ENCODE results near the gene MAP7D3.

The MAP7D3 gene

GRCh38 chrX:136209016-136209738, 42.0 kb downstream of the MAP7D3 start:
- DNase-seq (ENCODE audit: insufficient read length, low spot score): no peak
- no peak for FAIRE-seq

- FAIRE-seq: no peak
- no peak for DNase-seq (ENCODE audit: insufficient read length, low spot score)
Measured at GRCh38 chrX:136207546-136207945, 43.7 kb downstream of the MAP7D3 start.

DNA sequence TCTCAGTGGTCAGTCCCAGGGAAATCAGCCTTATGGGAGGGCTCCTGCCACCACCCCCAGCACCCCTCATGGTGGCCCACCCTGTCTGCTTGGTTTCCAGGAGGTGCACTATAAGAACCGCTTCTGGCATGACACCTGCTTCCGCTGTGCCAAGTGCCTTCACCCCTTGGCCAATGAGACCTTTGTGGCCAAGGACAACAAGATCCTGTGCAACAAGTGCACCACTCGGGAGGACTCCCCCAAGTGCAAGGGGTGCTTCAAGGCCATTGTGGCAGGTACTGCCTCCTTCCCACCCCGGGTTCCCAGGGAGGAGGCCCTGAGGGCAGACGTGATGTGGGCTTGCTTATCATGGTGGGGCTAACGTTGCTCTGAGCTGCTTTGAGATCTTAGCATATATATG, 44.3 kb downstream of the MAP7D3 start:
- FAIRE-seq (no peak), DNase-seq (ENCODE audit: insufficient read length, low spot score) (no peak)

DNA sequence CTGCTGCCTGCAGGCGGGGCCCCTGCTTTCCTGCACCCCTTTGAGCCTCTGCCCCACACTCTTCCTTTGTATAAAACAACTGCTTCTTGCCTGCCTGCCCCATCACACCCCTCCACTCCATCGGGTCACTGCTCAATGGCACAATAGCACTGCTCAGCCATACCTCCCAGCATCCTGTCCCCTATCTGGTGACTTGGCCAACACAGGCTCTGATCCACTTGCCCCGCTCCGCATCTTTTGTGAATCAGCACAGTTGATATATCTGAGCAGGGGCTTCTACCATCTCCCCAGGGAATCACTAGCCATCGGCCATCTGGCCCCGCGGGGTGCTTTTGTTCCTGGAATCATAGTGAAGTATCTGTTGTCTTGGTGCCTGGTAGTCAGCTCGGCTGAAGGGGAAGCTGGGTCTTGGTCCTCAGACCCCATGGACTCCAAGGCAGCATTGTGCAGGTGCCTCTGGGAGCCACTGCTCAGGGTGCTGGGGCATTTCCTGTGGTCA, 45.3 kb downstream of the MAP7D3 start:
- DNase-seq (ENCODE audit: insufficient read length, low spot score): no peak

GRCh38 chrX:136204571-136204970, 46.6 kb downstream of the MAP7D3 start:
- no peak for DNase-seq (ENCODE audit: insufficient read length, low spot score)

More for the DNA sequence above, 45.3 kb downstream of the MAP7D3 start:
- no peak for FAIRE-seq

DNA sequence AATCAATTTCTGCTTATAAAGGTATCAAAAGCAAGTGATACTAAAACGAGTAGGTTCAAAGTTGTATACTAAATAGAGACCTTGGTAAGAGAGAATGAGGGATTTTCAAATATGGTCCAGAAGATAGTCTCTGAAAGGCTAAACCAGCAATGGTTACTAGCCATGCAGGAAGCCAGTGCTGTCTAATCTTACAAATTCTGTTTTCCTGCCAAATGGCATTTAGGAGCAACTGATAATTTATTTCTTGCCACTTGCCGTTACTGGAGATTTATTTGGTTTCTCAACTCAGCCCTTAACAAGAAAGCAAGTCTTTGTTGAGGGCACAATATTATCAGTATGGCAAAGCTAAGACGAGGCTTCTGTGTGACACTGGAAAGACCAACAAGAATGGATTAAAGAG, 47.2 kb downstream of the MAP7D3 start:
- FAIRE-seq (no peak), DNase-seq (ENCODE audit: insufficient read length, low spot score) (no peak)

More at GRCh38 chrX:136204571-136204970, 46.6 kb downstream of the MAP7D3 start:
- FAIRE-seq: no peak

DNA sequence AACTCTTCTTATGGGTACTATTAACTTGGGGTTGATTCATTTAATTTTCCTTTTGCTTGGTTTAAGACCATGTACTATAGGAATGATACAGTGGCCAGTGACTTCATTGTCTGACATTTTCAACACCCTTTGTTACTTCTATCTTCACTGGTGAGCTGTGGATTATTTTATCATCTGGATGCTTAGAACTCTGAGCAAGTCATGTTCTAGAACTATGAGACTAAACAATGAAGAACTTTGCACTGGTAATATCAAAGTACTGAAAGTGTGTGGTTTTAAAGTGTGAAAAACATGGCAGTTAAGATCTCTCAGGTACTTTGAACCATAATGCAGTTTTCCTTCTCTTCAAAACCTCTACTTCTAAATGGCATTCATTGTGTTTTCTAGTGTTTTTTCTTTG, 47.8 kb downstream of the MAP7D3 start:
- DNase-seq (ENCODE audit: insufficient read length, low spot score) (no peak), FAIRE-seq (no peak)

DNA sequence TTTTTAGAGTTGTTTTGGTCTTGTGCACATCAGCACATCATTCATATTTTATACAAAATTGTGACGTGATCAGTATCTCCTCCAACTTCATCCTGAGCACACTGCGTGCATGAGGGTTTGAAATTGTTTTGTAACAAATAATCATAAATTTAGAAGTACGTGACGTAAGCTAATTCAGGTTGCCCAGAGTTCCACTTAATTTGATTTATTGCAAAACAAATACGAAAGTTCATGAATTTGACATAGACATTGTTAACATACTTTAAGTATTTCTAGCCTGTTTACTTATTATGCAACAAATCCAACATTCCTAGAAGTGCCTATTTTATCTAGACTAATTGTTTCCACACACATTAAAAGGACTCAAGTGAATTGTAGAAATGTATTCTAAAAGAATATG, 48.3 kb downstream of the MAP7D3 start:
- DNase-seq (ENCODE audit: insufficient read length, low spot score) (no peak), FAIRE-seq (no peak)

- no peak for DNase-seq (ENCODE audit: insufficient read length, low spot score)
- no peak for FAIRE-seq
Measured at GRCh38 chrX:136201601-136202000, 49.6 kb downstream of the MAP7D3 start.

DNA sequence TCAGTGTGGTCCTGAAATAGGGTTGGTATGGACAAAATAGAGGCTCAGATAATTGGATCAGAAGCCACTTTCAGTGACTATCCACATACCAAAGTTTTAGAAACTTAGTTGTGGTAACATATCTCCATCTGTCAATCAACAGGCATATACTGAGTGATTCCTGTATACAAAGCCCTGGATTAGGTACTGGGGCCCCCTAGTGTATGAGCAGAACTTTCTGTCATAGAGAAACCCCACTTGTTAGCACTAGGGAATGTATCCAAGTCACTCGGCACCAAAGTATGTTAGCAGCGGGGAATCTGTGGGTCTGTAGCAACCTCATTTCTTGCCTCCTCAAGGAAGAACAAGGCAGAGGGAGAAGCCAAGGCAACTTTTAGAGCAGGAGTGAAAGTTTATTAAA, 50.7 kb downstream of the MAP7D3 start:
- no peak for FAIRE-seq
- no peak for DNase-seq (ENCODE audit: insufficient read length, low spot score)

DNA sequence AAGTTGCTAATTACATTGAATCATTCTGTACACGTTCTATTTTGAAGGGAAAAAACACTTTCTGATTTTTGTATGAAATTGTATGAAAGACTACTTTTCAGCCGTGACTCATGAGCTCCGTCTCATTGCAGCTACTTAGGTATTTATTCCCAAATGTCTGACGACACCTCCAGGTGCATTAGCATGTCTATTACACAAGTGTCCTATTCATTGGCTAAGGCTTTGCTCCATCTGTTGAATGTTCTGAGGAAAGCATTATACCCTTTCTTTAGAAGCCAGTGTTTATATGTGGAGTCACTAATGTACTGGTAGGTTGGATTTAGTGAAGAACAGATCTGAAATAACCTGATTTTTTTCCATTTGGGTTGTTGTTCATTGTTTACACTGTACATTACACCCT, 51.8 kb downstream of the MAP7D3 start:
- FAIRE-seq (no peak), DNase-seq (ENCODE audit: insufficient read length, low spot score) (no peak)

DNA sequence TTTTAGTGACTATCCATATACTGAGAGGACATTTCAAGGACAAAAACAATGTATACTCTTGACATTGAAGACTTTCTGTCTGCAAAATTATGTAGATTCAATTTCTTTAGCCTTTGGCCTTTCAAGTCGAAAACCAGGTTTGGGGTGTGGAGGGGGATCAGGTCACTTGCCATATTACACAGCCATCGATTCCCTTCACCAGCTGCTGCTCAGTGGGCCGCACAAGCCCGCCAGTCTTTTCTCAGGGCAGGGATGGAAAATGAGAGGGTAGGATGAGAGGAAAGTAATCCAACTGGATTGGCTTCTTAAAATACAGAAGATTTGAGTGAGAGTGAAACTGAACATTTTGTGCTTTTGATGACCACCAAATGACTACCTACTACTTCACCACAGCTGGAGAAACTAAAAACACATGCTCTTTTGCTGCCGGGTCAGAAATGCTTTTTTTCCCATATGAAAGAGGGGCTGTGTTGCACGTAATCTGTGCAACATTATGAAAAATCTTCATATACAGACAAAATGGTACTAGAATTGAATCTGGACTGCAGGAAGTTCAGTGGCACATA, 52.4 kb downstream of the MAP7D3 start:
- DNase-seq (ENCODE audit: insufficient read length, low spot score) (no peak), FAIRE-seq (no peak)

DNA sequence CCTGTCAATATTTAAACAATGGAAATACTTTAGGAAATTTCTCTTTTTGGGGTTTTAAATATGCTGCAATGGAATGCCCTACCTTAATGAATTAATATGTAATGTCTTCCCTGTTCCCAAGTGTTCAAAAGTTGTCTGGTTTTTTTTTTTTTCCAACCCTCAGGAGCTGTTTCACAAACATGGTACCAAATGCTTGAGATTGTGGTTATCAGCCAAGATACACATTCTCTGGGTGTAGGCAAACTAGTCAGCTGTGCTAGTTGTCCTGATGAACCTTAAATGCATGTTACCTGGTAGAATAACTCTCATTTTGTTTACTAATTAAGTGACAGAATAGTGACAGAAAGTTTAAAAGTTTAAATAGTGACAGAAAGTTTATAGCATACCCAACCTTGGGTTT, 53.2 kb downstream of the MAP7D3 start:
- DNase-seq (ENCODE audit: insufficient read length, low spot score) (no peak), FAIRE-seq (no peak)

GRCh38 chrX:136196691-136197155, 54.5 kb downstream of the MAP7D3 start:
- no peak for DNase-seq (ENCODE audit: insufficient read length, low spot score)
- no peak for FAIRE-seq

DNA sequence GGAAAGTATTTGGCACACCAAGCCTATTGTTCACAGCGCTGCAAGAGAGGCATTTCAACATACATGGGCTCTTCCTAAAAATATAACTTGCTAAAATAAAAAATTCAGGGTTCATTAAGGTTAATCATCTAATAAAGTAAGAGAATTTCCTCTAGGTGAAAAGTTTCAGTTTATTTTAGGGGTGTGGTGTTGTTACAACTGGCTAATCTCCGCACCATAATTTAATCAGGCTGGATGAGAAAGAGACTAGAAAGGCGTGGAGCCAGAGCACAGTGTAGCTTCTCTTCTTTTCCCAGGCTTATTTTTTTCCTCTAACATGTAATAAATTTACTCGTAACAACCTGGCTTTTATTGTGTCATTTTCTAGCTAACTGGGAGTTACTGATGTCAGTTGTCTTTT, 56.0 kb downstream of the MAP7D3 start:
- DNase-seq (ENCODE audit: insufficient read length, low spot score) (no peak), FAIRE-seq (no peak)

DNA sequence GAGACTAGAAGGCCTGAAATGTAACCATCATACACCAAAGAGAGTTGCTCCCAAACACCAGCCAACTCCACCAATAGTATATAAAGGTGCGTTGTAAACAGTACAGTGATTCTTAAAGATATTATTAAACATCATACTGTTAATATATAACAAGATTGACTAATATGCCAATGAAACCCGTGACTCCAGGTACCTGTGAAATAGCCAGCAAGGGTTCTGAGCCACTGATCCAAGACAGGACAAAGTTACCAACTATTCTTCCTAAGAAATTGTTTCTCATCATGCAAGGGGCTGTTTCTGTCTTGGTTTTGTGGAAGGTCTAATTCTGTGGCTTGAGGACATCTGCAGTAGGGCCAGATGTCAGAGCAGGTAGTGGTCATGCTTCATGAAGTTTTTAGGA, 56.7 kb downstream of the MAP7D3 start:
- no peak for FAIRE-seq
- no peak for DNase-seq (ENCODE audit: insufficient read length, low spot score)

DNA sequence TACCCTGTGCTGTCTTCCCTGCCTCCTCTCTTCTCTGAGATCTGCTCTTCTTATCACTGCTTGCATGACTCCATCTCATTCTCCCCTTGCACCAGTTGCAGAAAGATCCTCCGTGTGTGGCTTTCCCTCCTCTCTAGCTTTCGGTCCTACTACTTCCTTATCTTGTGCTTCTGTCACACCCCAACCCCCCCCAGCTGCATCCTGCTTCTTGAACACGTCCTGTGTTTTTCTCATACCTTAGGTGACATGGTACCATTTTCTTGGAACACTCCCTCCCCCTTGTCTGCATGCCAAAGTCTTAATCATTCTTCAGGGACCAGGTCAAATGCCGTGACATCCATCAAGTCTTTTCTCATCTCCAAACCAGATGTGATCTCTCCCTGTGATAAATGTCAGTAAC, 57.4 kb downstream of the MAP7D3 start:
- FAIRE-seq (no peak), DNase-seq (ENCODE audit: insufficient read length, low spot score) (no peak)

GRCh38 chrX:136192839-136193414, 58.3 kb downstream of the MAP7D3 start:
- DNase-seq (ENCODE audit: insufficient read length, low spot score) (no peak), FAIRE-seq (no peak)

- no peak for FAIRE-seq
- DNase-seq (ENCODE audit: insufficient read length, low spot score): no peak
Measured at GRCh38 chrX:136192135-136192534, 59.1 kb downstream of the MAP7D3 start.

GRCh38 chrX:136191171-136191570, 60.0 kb downstream of the MAP7D3 start:
- DNase-seq (ENCODE audit: insufficient read length, low spot score): no peak

DNA sequence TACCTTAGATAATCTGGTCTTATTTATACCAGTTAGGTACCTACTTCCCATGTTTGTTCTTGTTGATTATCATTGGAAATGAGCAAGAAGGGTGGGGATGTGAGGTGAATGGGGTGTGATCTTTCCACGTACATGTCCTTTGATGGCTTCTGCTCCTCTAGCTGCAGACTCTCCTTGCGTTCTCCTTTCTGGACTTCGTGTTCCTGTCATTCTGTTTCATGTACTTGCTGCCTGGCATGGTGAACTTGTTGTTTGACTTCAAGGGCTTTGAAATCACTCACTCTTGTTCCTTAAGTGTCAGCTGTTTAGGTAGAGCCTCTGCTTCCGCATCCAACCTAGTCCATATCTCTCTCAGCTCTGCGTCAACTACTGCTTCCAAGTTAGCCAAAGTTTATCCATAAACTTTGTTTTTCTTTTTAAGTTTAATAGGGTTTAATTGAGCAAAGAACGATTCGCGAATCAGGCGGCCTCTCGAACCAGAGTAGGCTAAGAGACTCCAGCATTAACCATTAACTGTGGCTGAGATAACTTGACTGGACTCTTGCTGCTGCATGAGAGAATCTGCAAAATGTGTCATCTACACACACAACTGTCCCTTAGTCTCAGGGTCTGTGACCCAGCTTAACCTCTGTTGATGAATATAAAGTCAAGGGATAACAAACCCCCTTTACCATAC, 61.0 kb downstream of the MAP7D3 start:
- FAIRE-seq (no peak), DNase-seq (ENCODE audit: insufficient read length, low spot score) (no peak)

More at GRCh38 chrX:136191171-136191570, 60.0 kb downstream of the MAP7D3 start:
- FAIRE-seq: no peak
